Urinary bladder (tissue), 4 donors: ENCODE data around the gene DLL3. TPM values are rescaled to one million over a fixed set of nuclear protein-coding genes. Genes with fewer than 3 reads are reported as not detected.

Source experiments
- DNase-seq: peaks from one replicate; pipeline ENCODE4 v3.0.0-alpha.2; 2015; ENCODE audit errors: extremely low spot score
- H3K27ac ChIP-seq: one replicate; pipeline ENCODE4 v1.5.1; 2013; ENCODE audit warnings: low read depth, mild to moderate bottlenecking, moderate library complexity
- H3K36me3 ChIP-seq: one replicate; pipeline ENCODE4 v1.6.1; 2013; ENCODE audit warnings: mild to moderate bottlenecking, moderate library complexity; ENCODE audit not compliant: insufficient read depth
- H3K4me1 ChIP-seq: one replicate; pipeline ENCODE4 v1.6.1; 2013; ENCODE audit warnings: mild to moderate bottlenecking, moderate library complexity; ENCODE audit not compliant: insufficient read depth
- H3K4me3 ChIP-seq: one replicate; pipeline ENCODE4 v1.5.1; 2013; ENCODE audit warnings: low read depth, low read length
- WGBS: extraction: QIAGEN DNeasy Blood & Tissue Kit; methylation state at CpG from one replicate; pipeline ENCODE4 v1.1.7; 2013; 5-methylcytosine and 5-hydroxymethylcytosine counted together
- polyA plus RNA-seq: library from polyadenylated mRNA; stranded (reverse); fragments of 200-250 nt; gene quantifications from one replicate; pipeline ENCODE4 v1.2.3, GENCODE V29; 2013
- total RNA-seq: library from RNA; depleted of rRNA; stranded (reverse); fragments of >200 nt; gene quantifications from one replicate; pipeline ENCODE4 v1.2.3, GENCODE V29; 2014
- donor health status: healthy with polysubstance abuse.
- donor health status: healthy.

The DLL3 gene
- total and polyA plus RNA-seq, 2 donors: not detected

GRCh38 chr19:39497996-39498797 is 550 bp upstream of the DLL3 start:
- Histone ChIP-seq H3K27ac (no peak overlapping the region), H3K4me3 (no peak overlapping the region), H3K4me1 (no peaks in the 10 kb centered on the region), H3K36me3 (no peaks in the 10 kb centered on the region)
- no peak for DNase-seq
- WGBS: 1% methylated on average over 40 of the region's 40 CpGs

DNA sequence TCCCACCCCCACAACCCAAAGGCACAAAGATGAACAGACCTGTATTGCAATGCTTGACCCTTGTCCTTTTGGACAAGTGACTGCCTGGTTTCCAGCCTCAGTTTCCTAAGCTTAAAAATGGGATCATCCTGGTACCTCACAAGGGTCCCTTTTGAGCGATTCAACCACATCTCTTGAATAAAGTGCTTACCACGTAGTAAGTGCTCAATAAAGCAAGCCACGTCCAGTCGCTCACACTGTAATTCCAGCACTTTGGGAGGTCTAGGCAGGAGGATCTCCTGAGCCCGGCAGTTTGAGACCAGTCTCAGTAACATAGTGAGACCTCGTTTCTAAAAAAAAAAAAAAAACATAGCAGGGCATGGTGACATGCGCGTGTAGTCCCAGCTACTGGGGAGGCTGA is 1.2 kb downstream of the DLL3 start:
- Histone ChIP-seq H3K36me3 (no peaks in the 10 kb centered on the region), H3K27ac (no peak overlapping the region), H3K4me1 (no peaks in the 10 kb centered on the region), H3K4me3 (no peak overlapping the region)
- DNase-seq: no peak
- 83% methylated on average over 8 of the region's 8 CpGs for WGBS

- no peak overlapping the region for H3K4me3 ChIP-seq
- WGBS: 42% methylated on average over 4 of the region's 4 CpGs
- no peaks in the 10 kb centered on the region for H3K36me3 ChIP-seq
- no peak for DNase-seq
- H3K4me1 ChIP-seq: no peaks in the 10 kb centered on the region
- H3K27ac ChIP-seq: no peak overlapping the region
Measured at GRCh38 chr19:39500543-39500942, 1.8 kb downstream of the DLL3 start.

GRCh38 chr19:39501340-39501739 is 2.6 kb downstream of the DLL3 start:
- no peak for DNase-seq
- Histone ChIP-seq H3K4me1 (no peaks in the 10 kb centered on the region), H3K4me3 (no peak overlapping the region), H3K27ac (no peak overlapping the region), H3K36me3 (no peaks in the 10 kb centered on the region)
- WGBS: 76% methylated on average over 5 of the region's 5 CpGs

DNA sequence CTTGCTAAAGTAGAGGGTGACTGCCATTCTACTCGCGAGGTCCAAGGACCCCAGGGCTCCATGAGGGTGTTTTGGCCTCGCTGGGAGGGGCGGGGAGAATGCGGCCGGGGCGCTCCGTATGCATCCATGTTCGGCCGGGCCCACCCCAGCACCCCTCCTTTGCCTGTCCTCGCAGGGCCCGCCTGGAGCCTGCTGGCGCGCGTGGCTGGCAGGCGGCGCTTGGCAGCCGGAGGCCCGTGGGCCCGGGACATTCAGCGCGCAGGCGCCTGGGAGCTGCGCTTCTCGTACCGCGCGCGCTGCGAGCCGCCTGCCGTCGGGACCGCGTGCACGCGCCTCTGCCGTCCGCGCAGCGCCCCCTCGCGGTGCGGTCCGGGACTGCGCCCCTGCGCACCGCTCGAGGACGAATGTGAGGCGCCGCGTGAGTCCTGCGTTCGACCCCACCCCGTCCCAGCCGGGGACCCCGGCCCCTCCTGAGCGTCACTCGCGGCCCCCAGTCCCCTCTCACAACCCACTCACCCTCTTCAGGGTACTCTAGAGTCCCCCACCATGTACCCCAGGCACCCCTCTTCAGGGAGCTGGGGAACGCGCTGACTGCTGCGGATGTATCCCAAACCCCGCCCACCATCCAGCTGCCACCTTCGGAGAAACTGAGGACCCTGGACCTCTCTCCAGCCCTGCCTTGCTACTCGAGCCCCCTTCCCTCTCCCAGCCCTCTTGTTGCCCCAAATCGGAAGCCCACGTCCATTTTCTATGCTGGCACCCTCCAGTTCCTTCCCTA is 4.1 kb downstream of the DLL3 start:
- 12% methylated on average over 69 of the region's 69 CpGs for WGBS
- Histone ChIP-seq H3K4me1 (no peaks in the 10 kb centered on the region), H3K4me3 (no peak overlapping the region), H3K36me3 (no peaks in the 10 kb centered on the region), H3K27ac (no peak overlapping the region)
- DNase-seq: no peak

DNA sequence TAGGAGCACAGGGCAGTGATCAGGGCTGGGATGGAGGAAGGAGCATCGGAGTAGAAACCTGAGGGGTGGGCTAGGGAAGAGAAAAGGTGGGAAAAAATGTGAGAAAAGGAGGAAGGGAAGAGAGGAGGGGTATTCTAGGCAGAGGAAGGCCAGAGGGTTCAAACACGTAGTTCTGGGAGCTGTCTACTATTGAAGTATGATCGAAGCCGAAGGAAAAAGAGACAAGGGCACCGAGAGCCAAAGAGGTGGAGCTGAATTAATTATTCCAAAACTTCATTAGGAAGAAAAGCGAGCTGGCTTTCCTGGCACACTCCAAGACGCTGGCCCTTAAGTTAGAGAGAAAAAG is 7.8 kb downstream of the DLL3 start:
- DNase-seq: no peak
- 55% methylated on average over 7 of the region's 7 CpGs for WGBS
- Histone ChIP-seq H3K4me3 (no peak overlapping the region), H3K27ac (no peak overlapping the region), H3K4me1 (no peaks in the 10 kb centered on the region), H3K36me3 (no peaks in the 10 kb centered on the region)

DNA sequence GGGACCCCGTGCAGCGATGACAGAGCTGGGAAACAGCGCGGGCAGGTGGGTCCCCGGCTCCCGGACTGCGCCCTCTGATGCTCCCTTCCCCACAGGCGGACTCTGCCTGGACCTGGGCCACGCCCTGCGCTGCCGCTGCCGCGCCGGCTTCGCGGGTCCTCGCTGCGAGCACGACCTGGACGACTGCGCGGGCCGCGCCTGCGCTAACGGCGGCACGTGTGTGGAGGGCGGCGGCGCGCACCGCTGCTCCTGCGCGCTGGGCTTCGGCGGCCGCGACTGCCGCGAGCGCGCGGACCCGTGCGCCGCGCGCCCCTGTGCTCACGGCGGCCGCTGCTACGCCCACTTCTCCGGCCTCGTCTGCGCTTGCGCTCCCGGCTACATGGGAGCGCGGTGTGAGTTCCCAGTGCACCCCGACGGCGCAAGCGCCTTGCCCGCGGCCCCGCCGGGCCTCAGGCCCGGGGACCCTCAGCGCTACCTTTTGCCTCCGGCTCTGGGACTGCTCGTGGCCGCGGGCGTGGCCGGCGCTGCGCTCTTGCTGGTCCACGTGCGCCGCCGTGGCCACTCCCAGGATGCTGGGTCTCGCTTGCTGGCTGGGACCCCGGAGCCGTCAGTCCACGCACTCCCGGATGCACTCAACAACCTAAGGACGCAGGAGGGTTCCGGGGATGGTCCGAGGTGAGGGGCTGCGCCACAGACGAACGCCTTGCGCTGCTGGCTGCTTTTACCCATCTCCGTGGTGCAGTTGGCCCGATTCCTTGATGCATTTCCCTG is 8.4 kb downstream of the DLL3 start:
- Histone ChIP-seq H3K4me3 (peak overlapping the region; percentile 39), H3K36me3 (no peaks in the 10 kb centered on the region), H3K27ac (no peak overlapping the region), H3K4me1 (no peaks in the 10 kb centered on the region)
- DNase-seq: no peak
- WGBS: 2% methylated on average over 96 of the region's 96 CpGs

DNA sequence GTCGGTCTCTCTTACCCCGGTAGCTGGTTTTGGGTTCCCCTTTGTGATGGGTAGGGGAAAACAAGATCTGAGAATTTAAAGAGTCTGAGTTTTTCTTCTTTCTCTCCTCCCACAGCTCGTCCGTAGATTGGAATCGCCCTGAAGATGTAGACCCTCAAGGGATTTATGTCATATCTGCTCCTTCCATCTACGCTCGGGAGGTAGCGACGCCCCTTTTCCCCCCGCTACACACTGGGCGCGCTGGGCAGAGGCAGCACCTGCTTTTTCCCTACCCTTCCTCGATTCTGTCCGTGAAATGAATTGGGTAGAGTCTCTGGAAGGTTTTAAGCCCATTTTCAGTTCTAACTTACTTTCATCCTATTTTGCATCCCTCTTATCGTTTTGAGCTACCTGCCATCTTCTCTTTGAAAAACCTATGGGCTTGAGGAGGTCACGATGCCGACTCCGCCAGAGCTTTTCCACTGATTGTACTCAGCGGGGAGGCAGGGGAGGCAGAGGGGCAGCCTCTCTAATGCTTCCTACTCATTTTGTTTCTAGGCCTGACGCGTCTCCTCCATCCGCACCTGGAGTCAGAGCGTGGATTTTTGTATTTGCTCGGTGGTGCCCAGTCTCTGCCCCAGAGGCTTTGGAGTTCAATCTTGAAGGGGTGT is 9.1 kb downstream of the DLL3 start:
- no peaks in the 10 kb centered on the region for H3K4me1 ChIP-seq
- H3K4me3 ChIP-seq: no peak overlapping the region
- no peak overlapping the region for H3K27ac ChIP-seq
- H3K36me3 ChIP-seq: no peaks in the 10 kb centered on the region
- DNase-seq: no peak
- WGBS: 33% methylated on average over 24 of the region's 24 CpGs

GRCh38 chr19:39508629-39509028 is 9.9 kb downstream of the DLL3 start:
- WGBS: 89% methylated on average over 9 of the region's 9 CpGs
- no peak overlapping the region for H3K4me3 ChIP-seq
- DNase-seq: no peak

DNA sequence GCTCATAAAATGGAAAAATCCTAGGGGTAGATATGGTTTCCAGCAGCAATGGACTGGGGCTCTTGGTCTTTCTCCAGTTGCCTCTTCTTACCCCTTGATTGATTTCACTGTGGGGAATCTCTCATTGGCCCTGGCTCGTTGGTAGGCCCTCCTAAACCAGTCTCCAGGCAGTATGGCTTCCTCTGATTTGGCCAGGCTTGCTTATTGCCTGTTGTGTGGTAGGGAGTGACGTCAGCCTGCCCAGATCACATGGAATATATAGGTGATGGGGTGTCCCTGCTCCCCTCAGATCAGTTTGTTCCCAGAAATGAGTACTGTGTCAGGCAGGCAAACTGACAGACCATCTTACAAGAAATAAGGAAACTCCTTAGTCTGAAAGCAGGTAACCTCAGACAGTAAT is 10.5 kb downstream of the DLL3 start:
- H3K27ac ChIP-seq: no peak overlapping the region
- no peaks in the 10 kb centered on the region for H3K36me3 ChIP-seq
- WGBS: 59% methylated on average over 2 of the region's 2 CpGs
- DNase-seq: no peak
- H3K4me1 ChIP-seq: no peaks in the 10 kb centered on the region
- H3K4me3 ChIP-seq: no peak overlapping the region

More at GRCh38 chr19:39508629-39509028, 9.9 kb downstream of the DLL3 start:
- Histone ChIP-seq H3K36me3 (no peaks in the 10 kb centered on the region), H3K4me1 (no peaks in the 10 kb centered on the region), H3K27ac (no peak overlapping the region)

DNA sequence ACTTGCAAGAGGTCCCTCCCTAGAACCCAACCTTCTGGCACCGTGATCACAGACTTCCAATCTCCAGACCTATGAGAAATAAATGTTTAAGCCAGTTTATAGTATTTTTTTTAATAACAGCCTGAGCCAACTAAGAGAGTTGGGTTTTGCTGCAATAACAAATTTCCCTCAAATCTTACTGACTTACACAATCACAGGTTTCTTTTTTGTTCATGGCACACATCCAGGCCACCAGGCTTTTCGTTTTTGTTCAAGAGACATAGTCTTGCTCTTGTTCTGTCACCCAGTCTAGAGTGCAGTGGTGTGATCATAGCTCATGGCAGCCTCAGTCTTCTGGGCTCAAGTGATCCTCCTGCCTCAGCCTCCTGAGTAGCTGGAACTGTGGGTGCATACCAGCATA is 14.2 kb downstream of the DLL3 start:
- Histone ChIP-seq H3K36me3 (no peaks in the 10 kb centered on the region), H3K4me1 (peaks cover 2% of the 10 kb centered on the region), H3K4me3 (no peak overlapping the region), H3K27ac (no peak overlapping the region)
- DNase-seq: no peak
- WGBS: 57% methylated on average over 2 of the region's 2 CpGs

GRCh38 chr19:39514840-39515550 is 16.2 kb downstream of the DLL3 start, which contains the start of gene SELENOV:
Gene SELENOV, plus strand, starts transcription at chr19:39515139. Its CDS starts 74 bp downstream, at chr19:39515213.
- under 1% methylated on average over 56 of the region's 56 CpGs for WGBS
- Histone ChIP-seq H3K4me1 (peaks cover 2% of the 10 kb centered on the region), H3K4me3 (peak within 1 kb of the TSS; percentile 12), H3K27ac (no peak within 1 kb of the TSS), H3K36me3 (no peaks in the 10 kb centered on the region)
- no peak for DNase-seq
